Stomach smooth muscle (tissue), 2 donors: ENCODE measurements around the gene IGF1.
"Not testable (repeated sequence)": the region's sequence is repeated elsewhere in the genome, so short reads cannot be mapped to it uniquely, and the experiment has no call there.

Source experiments
- H3K27ac ChIP-seq: one replicate; pipeline ENCODE4 v1.7.0; 2013; ENCODE audit warnings: mild to moderate bottlenecking, low read length, inconsistent platforms
- H3K27me3 ChIP-seq, 2 donors: one replicate each; pipeline ENCODE4 v1.7.0; 2013; ENCODE audit warnings: low read length in 2 of 2; ENCODE audit not compliant: insufficient read depth in 2 of 2, control insufficient read depth in 1 of 2
- H3K36me3 ChIP-seq, 2 donors: one replicate each; pipeline ENCODE4 v1.7.0; 2013; ENCODE audit warnings: low read length in 2 of 2; ENCODE audit not compliant: control insufficient read depth in 2 of 2, insufficient read depth in 2 of 2
- H3K4me1 ChIP-seq: one replicate; pipeline ENCODE4 v1.7.0; 2013; ENCODE audit warnings: low read length; ENCODE audit not compliant: control insufficient read depth, insufficient read depth
- H3K4me3 ChIP-seq, 2 donors: one replicate each; pipeline ENCODE4 v1.7.0; 2013; ENCODE audit warnings: low read length in 2 of 2
- H3K9ac ChIP-seq, 2 donors: one replicate each; pipeline ENCODE4 v1.7.0; 2013; ENCODE audit warnings: low read length in 2 of 2, mild to moderate bottlenecking in 1 of 2
- H3K9me3 ChIP-seq, 2 donors: one replicate each; pipeline ENCODE4 v1.7.0; 2013; ENCODE audit warnings: low read length in 2 of 2; ENCODE audit not compliant: control insufficient read depth in 2 of 2
- donor health status: healthy.
- donor health status: Pancreatic carcinoma.

Gene IGF1

GRCh38 chr12:102379346-102380162 lies 100.8 kb downstream of the IGF1 start:
- Histone ChIP-seq H3K27ac (no peak overlapping the region), H3K4me1 (no peaks in the 10 kb centered on the region), H3K4me3 (no peak overlapping the region), H3K9me3 (no peaks in the 10 kb centered on the region), H3K27me3 (no peaks in the 10 kb centered on the region), H3K9ac (no peak overlapping the region), H3K36me3 (no peaks in the 10 kb centered on the region)

- Histone ChIP-seq H3K36me3 (no peaks in the 10 kb centered on the region), H3K27ac (no peak overlapping the region), H3K9me3 (peaks cover 0 to 3% of the 10 kb centered on the region in 2 donors), H3K4me3 (no peak overlapping the region), H3K9ac (no peak overlapping the region), H3K4me1 (no peaks in the 10 kb centered on the region), H3K27me3 (no peaks in the 10 kb centered on the region)
These were observed 103.6 kb downstream of the IGF1 start for GRCh38 chr12:102376781-102377180.

- peaks cover 0 to 3% of the 10 kb centered on the region in 2 donors for H3K9me3 ChIP-seq
- H3K36me3 ChIP-seq: no peaks in the 10 kb centered on the region
- H3K27me3 ChIP-seq: no peaks in the 10 kb centered on the region
- no peak overlapping the region for H3K9ac ChIP-seq
- no peaks in the 10 kb centered on the region for H3K4me1 ChIP-seq
- H3K27ac ChIP-seq: no peak overlapping the region
- no peak overlapping the region for H3K4me3 ChIP-seq
These were observed 104.1 kb downstream of the IGF1 start for GRCh38 chr12:102376181-102376747.

- Histone ChIP-seq H3K4me3 (no peak overlapping the region), H3K4me1 (no peaks in the 10 kb centered on the region), H3K9ac (no peak overlapping the region), H3K9me3 (peaks cover 0 to 3% of the 10 kb centered on the region in 2 donors), H3K36me3 (no peaks in the 10 kb centered on the region), H3K27me3 (no peaks in the 10 kb centered on the region), H3K27ac (no peak overlapping the region)
These were observed 106.2 kb downstream of the IGF1 start for GRCh38 chr12:102374190-102374589.

- Histone ChIP-seq H3K27me3 (no peaks in the 10 kb centered on the region), H3K36me3 (no peaks in the 10 kb centered on the region), H3K4me3 (no peak overlapping the region), H3K4me1 (no peaks in the 10 kb centered on the region), H3K9me3 (peaks cover 0 to 6% of the 10 kb centered on the region in 2 donors), H3K9ac (no peak overlapping the region), H3K27ac (no peak overlapping the region)
These were observed 108.3 kb downstream of the IGF1 start for GRCh38 chr12:102372087-102372486.

- no peaks in the 10 kb centered on the region for H3K4me1 ChIP-seq
- H3K36me3 ChIP-seq: no peaks in the 10 kb centered on the region
- H3K27ac ChIP-seq: no peak overlapping the region
- H3K4me3 ChIP-seq: no peak overlapping the region
- H3K27me3 ChIP-seq: no peaks in the 10 kb centered on the region
- peaks cover 0 to 6% of the 10 kb centered on the region in 2 donors for H3K9me3 ChIP-seq
- H3K9ac ChIP-seq: no peak overlapping the region
These were observed 109.2 kb downstream of the IGF1 start for GRCh38 chr12:102371165-102371564.

- H3K4me1 ChIP-seq: no peaks in the 10 kb centered on the region
- H3K27me3 ChIP-seq: no peaks in the 10 kb centered on the region
- no peak overlapping the region for H3K27ac ChIP-seq
- no peak overlapping the region for H3K4me3 ChIP-seq
- H3K36me3 ChIP-seq: no peaks in the 10 kb centered on the region
- no peak overlapping the region for H3K9ac ChIP-seq
- peaks cover 0 to 6% of the 10 kb centered on the region in 2 donors for H3K9me3 ChIP-seq
These were observed 110.5 kb downstream of the IGF1 start for GRCh38 chr12:102369876-102370275.

- Histone ChIP-seq H3K4me3 (no peak overlapping the region), H3K4me1 (no peaks in the 10 kb centered on the region), H3K9me3 (peaks cover 0 to 3% of the 10 kb centered on the region in 2 donors)
These were observed 115.0 kb downstream of the IGF1 start for GRCh38 chr12:102365365-102365764.

GRCh38 chr12:102364709-102365108 lies 115.7 kb downstream of the IGF1 start:
- H3K36me3 ChIP-seq: no peaks in the 10 kb centered on the region
- no peak overlapping the region for H3K27ac ChIP-seq
- no peak overlapping the region for H3K9ac ChIP-seq
- no peaks in the 10 kb centered on the region for H3K27me3 ChIP-seq
- peaks cover 0 to 3% of the 10 kb centered on the region in 2 donors for H3K9me3 ChIP-seq
- no peaks in the 10 kb centered on the region for H3K4me1 ChIP-seq
- H3K4me3 ChIP-seq: no peak overlapping the region

More at GRCh38 chr12:102365365-102365764, 115.0 kb downstream of the IGF1 start:
- Histone ChIP-seq H3K27ac (no peak overlapping the region), H3K9ac (no peak overlapping the region), H3K36me3 (no peaks in the 10 kb centered on the region), H3K27me3 (no peaks in the 10 kb centered on the region)

- Histone ChIP-seq H3K4me1 (no peaks in the 10 kb centered on the region), H3K36me3 (no peaks in the 10 kb centered on the region), H3K27me3 (no peaks in the 10 kb centered on the region), H3K27ac (no peak overlapping the region), H3K9ac (no peak overlapping the region), H3K9me3 (no peaks in the 10 kb centered on the region), H3K4me3 (no peak overlapping the region)
These were observed 123.7 kb downstream of the IGF1 start for GRCh38 chr12:102356690-102357089.

- not testable (repeated sequence) for H3K27ac ChIP-seq, H3K27me3 ChIP-seq, H3K4me3 ChIP-seq, H3K4me1 ChIP-seq, H3K9ac ChIP-seq, H3K36me3 ChIP-seq, H3K9me3 ChIP-seq
These were observed 126.1 kb downstream of the IGF1 start for GRCh38 chr12:102354281-102354680.
